ENCODE results near the gene PAGR1.

Gene PAGR1

DNA sequence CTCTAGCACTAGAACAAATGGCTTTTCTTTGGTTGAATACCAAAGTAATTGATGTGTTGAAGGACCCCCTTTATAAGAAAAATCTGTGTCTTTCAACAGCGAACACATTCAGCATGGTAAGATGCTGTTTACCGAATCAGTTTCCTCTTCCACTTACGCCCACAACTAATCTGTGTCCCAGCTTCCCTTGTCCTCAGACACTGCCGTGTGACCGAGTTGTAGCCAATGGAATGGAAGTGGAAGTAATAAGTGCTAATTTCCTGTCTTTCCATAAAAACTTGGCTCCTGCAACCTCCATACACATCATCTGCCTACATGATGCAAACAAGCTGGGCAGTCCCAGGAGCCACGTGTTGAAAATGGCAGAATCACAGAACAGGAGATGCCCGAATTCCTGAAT, 36.7 kb downstream of the PAGR1 start:
- TF ChIP-seq CTCF (conservative IDR thresholded peaks at IDR 0.05; ENCODE audit: low read depth, low read length): no peak
- peak; percentile 55 for DNase-seq (ENCODE audit: low read depth)

GRCh38 chr16:29854520-29855100, 38.7 kb downstream of the PAGR1 start:
- no peak overlapping the region for H3K4me3 ChIP-seq (ENCODE audit: low read depth, low read length)
- DNase-seq (ENCODE audit: low read depth): no peak
- no peak for TF ChIP-seq CTCF (conservative IDR thresholded peaks at IDR 0.05; ENCODE audit: low read depth, low read length)

More for the DNA sequence above, 36.7 kb downstream of the PAGR1 start:
- no peak overlapping the region for H3K4me3 ChIP-seq (ENCODE audit: low read depth, low read length)

GRCh38 chr16:29857133-29857760, 41.3 kb downstream of the PAGR1 start:
- H3K4me3 ChIP-seq (ENCODE audit: low read depth, low read length): no peak overlapping the region
- no peak for TF ChIP-seq CTCF (conservative IDR thresholded peaks at IDR 0.05; ENCODE audit: low read depth, low read length)
- peak; percentile 56 for DNase-seq (ENCODE audit: low read depth)

GRCh38 chr16:29858149-29858849, 42.3 kb downstream of the PAGR1 start:
- no peak for TF ChIP-seq CTCF (conservative IDR thresholded peaks at IDR 0.05; ENCODE audit: low read depth, low read length)
- H3K4me3 ChIP-seq (ENCODE audit: low read depth, low read length): no peak overlapping the region

GRCh38 chr16:29858974-29859373, 43.0 kb downstream of the PAGR1 start:
- no peak for TF ChIP-seq CTCF (conservative IDR thresholded peaks at IDR 0.05; ENCODE audit: low read depth, low read length)
- no peak for DNase-seq (ENCODE audit: low read depth)
- H3K4me3 ChIP-seq (ENCODE audit: low read depth, low read length): no peak overlapping the region

More at GRCh38 chr16:29858149-29858849, 42.3 kb downstream of the PAGR1 start:
- no peak for DNase-seq (ENCODE audit: low read depth)

DNA sequence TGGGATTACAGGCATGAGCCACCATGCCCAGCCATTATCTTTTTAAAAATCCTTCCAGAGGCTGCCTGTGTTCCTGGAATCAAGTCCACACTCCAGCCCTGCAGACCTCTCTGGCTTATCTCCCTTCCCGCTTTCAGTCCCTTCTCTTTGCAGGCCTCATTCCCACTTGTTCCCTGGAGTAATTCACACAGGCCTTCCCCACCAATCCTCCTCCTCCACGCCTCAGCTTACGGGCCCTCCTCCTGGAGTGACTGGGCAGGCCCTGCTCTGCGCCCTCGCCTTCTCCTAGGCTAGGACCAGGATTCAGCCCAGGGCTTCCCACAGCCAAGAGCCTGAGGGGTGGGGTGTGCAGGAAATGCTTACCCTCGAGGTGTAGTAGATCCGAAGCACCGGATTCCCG, 44.3 kb downstream of the PAGR1 start:
- no peak overlapping the region for H3K4me3 ChIP-seq (ENCODE audit: low read depth, low read length)
- no peak for TF ChIP-seq CTCF (conservative IDR thresholded peaks at IDR 0.05; ENCODE audit: low read depth, low read length)
- DNase-seq (ENCODE audit: low read depth): no peak
